DMS153 treated with DMSO at 0.1 percent for 48 hours (cell line): Measurements from ENCODE around the gene FAM50A.

ENCODE experiments used
- DNase-seq: peaks from one replicate; lab custom pipeline; 2025; ENCODE audit not compliant: unreplicated experiment; lab: John Stamatoyannopoulos, UW

The FAM50A gene

DNA sequence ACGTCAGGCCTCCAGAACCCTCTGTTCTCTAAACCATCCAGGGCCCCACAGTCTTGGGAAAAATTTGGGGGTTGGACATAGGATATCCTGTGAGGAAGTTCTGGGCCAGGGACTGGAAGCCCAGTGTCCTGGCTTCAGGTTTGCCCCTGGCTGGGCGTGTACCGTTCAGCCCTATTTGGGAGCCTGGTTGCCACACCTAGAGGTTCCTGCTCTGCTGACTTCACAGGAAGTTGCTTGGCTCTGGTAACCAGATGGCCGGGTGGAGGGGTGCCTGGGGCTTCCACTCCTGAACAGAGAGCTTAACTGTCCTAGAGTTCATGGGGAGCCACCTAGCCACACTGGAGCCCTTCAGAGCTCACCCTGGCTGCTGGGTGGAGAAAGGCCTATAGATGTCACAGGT, 31.5 kb upstream of the FAM50A start:
- no peak for DNase-seq

DNA sequence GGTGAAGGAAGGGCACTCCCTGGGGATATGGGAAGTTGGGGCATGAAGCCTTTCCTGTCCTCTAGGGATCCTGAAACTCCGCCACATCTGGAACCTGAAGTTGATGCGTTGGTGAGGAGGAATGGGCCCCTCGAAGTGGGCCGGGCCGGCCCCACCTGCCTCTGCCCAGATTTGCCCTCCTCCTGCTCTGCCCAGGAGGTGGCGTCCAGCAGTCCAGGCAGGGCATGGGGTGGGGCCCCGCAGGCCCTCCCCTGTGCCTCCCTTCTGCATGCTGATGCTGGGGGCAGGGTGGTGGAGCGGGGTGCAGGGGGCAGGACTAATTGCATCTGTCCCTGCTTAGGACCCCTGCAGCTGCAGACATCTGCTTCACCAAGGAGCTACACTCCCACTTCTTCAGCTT, 30.8 kb upstream of the FAM50A start:
- DNase-seq, result no peak

DNA sequence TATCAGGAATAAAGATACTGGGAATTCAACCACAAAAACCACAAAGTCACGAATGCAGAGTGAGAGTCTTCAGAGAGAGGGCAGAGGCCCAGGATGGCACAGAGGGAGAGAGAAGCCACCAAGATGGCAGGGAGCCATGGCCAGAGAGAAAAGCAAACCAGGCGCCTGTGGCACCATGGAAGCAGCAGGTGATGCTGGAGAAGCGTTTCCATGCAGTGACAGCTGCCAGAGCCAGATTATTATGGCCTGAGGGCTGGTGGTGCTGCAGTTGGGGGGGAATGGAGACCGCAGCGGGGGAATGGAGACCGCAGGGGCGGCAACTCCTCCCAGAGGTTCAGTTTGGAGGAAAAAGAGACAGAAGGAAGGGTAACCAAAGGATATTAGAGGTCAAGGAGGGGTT, 26.8 kb upstream of the FAM50A start:
- DNase-seq, result no peak

DNA sequence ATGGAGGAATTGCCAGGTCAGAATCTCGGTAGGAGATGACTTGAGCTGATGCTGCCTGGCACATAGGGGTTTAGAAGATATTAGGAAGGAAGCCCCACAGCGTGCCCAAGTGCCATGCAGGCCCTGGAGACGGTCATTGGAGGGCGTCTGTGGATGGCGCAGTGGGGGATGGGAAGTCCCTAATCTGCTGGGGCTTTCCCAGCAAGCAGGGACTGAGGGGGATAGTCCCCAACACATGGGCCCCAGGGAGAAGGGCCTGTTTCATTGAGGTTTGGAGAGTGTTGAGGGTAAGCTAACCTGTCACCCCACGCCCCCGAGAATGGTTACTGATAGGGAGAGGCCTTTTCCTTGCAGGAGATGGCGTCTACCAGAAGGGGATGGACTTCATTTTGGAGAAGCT, 24.8 kb upstream of the FAM50A start:
- DNase-seq, result no peak

DNA sequence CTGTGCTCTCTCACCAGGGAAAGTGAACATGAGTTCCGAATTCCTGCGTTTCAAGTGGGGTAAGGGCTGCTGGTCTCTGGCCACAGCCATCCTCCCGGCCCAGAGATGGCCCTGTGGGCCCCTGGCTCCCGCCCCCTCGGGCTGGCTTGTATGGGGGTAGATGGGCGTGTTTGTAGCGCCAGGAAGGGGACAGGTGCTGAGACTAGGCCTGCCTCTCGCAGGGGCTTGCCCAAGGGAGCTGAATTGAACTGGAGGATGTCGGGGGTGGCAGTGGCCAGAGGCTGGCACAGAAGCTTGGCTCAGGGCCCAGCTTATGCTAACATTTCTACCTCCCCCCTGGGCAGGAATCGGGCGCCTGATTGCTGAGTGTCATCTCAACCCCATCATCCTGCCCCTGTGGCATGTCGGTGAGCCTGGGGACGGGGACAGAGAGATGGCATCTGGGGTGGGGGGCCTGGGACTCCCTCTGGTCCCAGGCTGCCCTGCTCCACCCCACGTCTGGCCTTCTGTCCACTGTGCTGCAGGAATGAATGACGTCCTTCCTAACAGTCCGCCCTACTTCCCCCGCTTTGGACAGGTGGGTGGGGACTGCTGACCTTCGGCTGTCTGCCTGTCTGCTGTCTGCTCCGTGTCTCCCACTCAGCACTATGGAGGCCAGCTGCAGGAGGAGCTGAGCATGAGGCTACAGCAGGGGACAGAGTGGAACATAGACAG, 24.1 kb upstream of the FAM50A start:
- peak; percentile 25 for DNase-seq

DNA sequence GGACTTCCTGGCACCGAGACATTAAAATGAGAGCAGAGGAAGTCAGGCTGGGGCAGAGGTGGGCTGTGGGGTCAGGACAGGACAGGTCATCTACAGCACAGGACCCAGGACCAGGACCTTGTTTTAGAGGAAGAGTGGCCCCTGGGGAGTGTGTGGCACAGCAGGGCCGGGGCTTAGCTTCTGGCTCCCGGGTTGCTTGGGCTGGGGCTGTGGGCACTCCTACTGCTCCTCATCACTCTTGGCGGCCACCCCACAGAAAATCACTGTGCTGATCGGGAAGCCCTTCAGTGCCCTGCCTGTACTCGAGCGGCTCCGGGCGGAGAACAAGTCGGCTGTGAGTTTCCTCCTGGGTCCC, 23.6 kb upstream of the FAM50A start:
- DNase-seq, result no peak

DNA sequence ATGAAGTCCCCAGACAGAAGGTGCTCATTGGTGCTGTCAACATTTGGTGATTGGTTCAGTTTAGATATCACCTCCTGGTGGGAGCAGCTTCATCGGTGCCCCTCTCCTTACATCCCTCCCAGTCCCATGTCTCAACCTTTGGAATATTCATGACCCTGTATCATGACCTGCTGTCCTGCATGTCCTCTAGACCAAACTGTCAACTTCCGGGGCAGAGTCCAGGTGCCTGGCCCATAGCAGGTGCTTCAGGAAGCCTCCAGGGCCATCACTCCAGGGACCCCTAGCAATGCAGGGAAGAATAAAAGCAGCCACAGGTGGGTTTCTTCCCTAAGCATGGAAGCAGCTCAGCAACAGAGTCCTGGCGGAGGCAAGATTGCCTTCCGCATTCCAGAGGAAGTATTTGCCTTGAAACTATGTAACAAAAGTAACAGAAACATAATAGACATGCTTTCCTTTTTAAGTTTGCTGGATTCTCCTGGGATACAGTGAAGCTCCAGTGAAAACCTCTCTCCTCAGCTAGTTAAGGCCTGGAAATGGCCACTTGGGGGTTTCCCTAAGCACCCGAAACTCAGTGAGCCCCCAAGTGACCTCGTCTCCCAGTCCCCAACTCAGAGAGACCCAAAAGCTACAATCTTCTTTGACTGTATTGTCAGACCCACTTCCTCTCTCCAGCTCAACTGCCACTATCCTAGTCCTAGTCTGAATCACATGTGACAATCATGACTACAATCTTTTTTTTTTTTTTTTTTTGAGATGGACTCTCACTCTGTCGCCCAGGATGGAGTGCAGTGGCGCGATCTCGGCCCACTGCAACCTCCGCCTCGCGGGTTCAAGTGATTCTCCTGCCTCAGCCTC, 16.8 kb upstream of the FAM50A start:
- no peak for DNase-seq

DNA sequence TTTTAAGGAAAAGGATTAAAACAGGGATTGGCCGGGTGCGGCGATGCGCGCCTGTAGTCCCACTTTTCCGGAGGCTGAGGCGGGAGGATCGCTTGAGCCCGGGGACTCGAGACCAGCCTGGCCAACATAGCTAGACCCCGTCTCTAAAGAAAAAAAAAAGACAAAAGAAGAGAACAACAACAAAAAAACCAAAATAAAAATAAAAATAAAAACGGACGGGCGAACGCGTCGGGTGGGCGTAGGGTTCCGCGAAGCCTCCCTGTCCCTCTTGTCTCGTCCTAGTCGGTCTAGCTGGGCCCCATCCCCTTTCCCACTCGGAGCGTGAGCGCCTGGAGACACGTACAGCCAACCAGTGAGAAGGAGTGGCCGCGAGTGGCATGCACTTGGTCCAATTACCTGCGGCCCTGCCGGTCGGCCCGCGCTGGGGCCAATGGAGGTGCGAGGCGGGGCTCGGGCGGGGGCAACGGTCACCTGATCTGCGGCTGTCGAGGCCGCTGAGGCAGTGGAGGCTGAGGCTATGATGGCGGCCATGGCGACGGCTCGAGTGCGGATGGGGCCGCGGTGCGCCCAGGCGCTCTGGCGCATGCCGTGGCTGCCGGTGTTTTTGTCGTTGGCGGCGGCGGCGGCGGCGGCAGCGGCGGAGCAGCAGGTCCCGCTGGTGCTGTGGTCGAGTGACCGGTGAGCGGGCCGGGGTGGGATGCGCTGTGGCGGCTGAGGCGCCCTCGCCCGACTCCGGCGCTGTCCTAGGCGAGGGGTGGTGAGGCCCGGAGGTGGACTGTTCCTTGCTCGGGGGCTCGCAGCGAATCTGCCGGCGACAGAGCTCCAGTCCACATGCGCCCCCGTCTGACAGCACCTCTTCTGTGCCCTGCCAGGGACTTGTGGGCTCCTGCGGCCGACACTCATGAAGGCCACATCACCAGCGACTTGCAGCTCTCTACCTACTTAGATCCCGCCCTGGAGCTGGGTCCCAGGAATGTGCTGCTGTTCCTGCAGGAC, 15.5 kb upstream of the FAM50A start, which contains the start of gene ATP6AP1:
ATP6AP1 (plus strand) TSS at position 502 of the 996 bp plus-strand sequence; CDS start at position 518, 16 bp downstream.
- peak; percentile 93 for DNase-seq

DNA sequence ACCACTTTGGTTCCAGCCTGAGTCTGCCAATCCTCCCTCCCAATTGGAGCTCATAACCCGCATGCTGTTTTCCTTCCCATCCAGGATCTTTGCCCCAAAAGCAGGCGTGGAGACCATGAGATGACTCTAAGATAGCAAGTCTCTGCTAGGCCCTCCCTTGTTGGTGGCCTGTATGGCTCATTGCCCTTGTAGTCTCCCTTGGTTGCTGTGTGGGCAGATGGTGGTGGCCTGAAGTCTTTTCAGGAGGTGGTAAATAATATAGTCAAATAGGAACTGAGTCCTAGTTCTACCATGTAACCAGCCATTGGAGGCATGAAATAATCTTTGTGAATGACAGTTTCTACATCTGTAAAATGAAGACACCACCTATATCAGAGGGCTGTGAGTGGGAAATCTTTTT, 14.2 kb upstream of the FAM50A start:
- DNase-seq, result no peak

DNA sequence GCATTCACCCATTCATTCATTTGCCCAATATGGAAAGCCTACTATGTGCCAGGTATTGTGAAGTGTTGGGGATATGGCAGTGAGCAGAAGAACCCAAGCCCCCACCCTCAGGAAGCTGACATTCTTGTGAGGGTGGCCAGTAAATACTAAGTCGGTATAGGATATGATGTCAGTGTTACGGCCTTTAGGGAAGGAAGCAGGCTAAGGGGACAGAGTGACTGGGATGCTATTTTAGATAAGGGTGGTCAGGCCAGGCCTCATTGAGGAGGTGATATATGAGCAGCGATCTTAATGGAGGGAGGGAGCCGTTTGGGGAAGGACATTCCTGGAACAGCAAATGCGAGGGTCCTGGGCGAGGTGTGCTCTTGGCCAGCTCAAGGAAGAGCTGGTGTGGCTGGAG, 13.5 kb upstream of the FAM50A start:
- DNase-seq, result no peak

DNA sequence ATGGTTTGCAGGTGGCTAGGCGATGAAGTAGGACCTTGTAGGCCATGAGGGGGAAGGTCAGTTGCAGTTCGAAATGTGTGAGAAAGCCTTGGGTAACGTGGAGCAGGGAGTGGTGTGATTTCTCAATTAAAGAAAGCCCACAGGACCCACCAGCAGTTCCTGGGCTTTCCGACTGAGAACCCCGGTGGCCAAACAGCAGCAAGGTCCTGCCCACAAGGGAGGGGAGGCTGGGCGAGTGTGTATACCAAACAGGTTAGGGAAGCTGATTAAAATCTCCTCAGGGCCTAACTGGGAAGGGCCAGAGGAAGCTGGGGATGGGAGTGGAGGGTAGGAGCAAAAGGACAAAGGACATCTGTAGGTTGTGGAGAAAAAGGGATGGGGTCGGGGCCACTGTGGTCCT, 13.0 kb upstream of the FAM50A start:
- no peak for DNase-seq

DNA sequence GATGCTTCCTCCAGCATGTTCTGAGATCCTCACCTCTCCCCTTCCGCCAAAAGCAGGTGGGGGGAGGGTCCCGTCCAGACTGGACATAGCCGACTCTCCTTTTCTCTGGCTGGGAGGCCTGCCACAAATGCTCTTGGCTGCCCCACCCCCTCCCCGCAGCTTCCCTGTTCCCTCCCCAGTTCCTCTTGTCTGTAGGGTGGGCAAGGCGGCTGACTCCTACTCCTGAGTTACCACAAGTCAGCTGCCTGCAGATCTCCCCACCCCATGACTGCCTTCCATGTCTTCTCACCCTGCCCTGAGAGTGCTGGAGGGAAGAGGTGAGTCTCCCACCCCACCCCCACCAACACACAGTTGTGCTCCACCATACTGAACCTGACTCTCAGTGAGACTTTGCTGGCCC, 12.6 kb upstream of the FAM50A start:
- no peak for DNase-seq

DNA sequence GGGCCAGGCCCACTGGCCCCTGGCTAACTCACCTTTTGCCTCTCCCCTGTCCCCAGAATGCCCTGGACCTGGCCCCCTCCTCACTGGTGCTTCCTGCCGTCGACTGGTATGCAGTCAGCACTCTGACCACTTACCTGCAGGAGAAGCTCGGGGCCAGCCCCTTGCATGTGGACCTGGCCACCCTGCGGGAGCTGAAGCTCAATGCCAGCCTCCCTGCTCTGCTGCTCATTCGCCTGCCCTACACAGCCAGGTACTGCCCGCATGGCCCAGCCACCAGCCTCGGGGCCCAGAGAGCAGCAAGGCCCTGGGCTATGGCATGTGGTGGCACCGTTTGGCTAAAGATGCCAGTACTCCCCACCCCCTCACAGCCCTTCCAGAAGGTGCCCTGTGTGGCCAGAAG, 11.7 kb upstream of the FAM50A start:
- no peak for DNase-seq

DNA sequence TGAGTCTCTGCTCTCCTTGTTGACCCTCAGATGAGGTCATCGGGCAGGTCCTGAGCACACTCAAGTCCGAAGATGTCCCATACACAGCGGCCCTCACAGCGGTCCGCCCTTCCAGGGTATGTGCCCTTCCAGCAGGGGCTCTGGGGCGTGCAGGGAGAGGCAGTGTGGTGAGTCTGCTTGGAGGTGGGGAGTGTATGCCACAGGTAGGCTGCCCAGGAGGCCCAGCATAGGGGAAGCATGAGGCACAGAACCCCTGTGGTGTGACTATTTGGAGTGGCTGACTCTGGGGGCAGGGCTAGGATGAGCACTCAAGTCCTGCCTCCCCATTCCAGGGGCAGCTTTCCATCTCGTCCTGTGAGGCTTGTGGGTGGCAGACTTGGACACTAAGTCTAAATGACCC, 10.3 kb upstream of the FAM50A start:
- DNase-seq, result no peak

DNA sequence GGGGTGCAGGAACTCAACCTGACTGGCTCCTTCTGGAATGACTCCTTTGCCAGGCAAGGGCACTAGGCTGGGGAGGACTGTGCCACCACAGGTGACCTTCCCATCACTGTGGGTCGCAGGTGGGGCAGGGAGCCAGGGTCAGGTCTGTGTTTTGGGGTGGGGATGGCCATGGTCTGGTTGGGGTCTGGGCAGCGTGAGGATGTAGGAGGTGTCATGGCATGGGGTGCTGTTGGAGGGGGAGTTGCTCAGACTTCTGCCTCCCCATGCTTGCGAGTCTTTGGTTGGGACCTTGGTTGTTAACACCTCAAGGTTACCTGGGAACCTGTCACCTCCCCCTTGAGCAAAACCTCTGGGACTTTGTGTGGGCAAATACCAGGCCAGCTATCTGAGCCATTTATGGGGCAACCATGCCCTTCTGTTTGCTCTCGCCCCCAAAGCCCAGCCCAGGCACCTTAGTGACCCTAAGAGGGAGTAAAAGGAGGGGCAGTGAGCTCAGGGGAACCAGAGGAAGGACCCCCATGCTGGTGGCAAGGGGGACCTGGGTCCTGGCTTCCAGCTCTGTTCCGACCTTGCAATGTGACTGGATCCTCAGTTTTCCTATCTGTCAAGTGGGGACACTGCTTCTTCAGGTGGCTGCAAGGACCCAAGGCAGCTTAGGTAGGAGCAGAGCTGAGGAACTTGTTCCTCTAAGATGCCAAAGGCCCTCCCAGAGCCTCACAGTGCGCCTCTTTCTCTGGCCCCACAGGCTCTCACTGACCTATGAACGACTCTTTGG, 9.4 kb upstream of the FAM50A start:
- DNase-seq, result no peak

DNA sequence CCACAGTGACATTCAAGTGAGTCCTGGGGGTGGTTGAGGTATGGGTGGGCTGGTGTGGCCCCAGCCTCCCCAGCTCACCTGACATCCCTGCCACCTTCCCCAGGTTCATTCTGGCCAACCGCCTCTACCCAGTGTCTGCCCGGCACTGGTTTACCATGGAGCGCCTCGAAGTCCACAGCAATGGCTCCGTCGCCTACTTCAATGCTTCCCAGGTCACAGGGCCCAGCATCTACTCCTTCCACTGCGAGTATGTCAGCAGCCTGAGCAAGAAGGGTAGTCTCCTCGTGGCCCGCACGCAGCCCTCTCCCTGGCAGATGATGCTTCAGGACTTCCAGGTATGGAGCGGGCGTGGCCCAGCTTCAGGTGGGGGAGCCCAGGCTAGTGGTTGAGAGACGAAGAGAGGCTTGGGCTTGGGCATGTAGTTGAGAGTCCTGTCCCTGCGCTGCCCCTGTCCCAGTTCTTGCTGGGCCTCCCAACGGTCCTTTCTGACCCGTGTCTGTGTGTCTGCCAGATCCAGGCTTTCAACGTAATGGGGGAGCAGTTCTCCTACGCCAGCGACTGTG, 8.7 kb upstream of the FAM50A start:
- DNase-seq, result no peak

DNA sequence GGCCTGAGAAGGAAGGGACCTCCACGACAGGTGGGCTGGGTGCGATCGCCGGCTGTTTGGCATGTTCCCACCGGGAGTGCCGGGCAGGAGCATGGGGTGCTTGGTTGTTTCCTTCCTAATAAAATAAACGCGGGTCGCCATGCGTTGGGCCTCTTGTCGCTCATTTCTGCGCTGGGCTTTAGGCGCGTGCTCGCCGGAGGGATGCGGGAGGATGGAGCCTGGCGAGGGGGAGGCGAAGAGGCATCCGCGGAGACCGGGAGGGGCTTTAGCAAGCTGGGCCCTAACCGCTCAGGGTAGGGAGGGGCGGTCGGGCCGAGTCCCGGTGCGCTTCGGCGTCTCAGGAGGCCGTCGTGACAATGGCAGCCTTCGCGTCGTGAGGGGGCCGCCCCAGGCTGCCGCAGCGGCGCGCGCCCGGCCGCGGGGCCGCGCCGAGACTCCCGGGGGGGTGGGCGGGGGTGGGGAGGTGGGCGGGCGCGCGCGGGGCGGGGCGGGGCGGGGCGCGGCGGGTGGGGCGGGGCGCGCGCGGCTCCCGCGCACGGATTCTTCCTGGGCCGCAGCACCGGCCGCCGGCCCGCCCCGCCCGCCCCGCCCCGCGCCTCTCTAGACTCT, 7.5 kb upstream of the FAM50A start:
- no peak for DNase-seq

DNA sequence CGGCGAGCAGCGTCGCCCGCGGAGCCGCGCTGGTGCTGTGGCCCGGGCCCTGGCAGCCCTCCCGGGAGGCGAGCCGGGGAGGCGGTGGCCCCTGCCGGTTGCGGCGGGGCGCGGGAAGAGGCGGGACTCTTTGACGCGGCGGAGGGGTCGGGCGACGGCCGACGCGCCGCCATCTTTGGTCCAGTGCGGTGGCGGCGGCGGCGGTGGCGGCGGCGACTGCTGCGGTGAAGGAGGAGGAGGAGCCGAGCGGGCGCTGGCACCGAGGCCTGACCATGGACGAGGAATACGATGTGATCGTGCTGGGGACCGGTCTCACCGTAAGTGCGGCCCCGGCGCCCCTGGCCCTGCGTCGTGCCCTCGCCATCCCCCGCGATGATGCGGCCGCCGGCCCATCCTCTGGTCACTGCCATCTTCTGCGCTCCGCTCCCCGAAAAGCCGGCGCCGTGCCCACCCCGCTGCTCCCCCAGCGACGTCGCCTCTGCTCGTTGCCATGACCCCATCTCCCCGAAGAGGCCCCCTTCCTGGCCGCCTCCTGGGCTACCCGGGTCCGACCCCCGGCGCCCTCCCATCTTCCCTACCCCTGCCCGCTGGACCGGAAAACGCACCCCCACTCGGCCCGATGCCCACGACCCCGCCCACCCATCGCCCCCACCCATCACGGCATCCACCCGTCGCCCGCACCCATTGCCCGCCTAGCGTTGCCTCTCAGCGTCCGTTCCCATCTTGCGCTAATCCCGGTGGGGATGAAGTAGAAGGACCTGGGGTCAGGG, 6.8 kb upstream of the FAM50A start, which contains the start of gene GDI1:
GDI1 (plus strand) TSS at position 172 of the 770 bp plus-strand sequence; CDS start at position 273, 101 bp downstream.
- DNase-seq, result peak; percentile 9
